K562 (cell line): ENCODE data around the gene ZNF778. TPM values are rescaled to one million over a fixed set of nuclear protein-coding genes. Genes with fewer than 3 reads are reported as not detected.

ENCODE experiments used
- ATAC-seq: fragments of 200-7000 bp; cut with Tn5 transposase; 3 replicates; pipeline ENCODE4 v1.9.1; 2020; ENCODE audit warnings: moderate library complexity
- BruUV-seq: library from RNA; stranded (reverse); fragments of 400-500 nt; replicated peaks from 2 replicates; lab custom pipeline; 2021; lab: Mats Ljungman, UMichigan
- CTCF ChIA-PET: fragments of 300-600 bp; formaldehyde crosslinking; extraction: SDS; loops from one replicate; lab custom pipeline; 2021; ENCODE audit warnings: low intra/inter-chr PET ratio; lab: Yijun Ruan, JAX
- POLR2A ChIA-PET: fragments of 300-600, 350-650 bp; sonication (Branson Sonifier 250); formaldehyde crosslinking; extraction: SDS; loops from one replicate; lab custom pipeline; 2021; ENCODE audit warnings: antibody characterized with exemption, inconsistent platforms; lab: Yijun Ruan, JAX
- DNase-seq, 4 experiments: peaks; one replicate each; pipeline versions ENCODE4 v3.0.0 to v3.0.0-alpha.2; 2011 to 2018; ENCODE audit warnings: low spot score in 3 of 4, mixed read lengths in 3 of 4; ENCODE audit errors: extremely low read depth in 1 of 4
- FAIRE-seq: peaks from 2 replicates; lab custom pipeline; 2011; peaks lifted over from hg19 to GRCh38; lab: Jason Lieb, UNC
- H2AFZ ChIP-seq: 2 replicates; pipeline ENCODE4 v1.6.0; 2011; ENCODE audit warnings: low read depth, low read length, control low read depth, inconsistent platforms
- H3K27ac ChIP-seq: fragments of 200-600 bp; 3 replicates; pipeline ENCODE4 v1.8.0; 2011; ENCODE audit warnings: low read depth, mild to moderate bottlenecking, control low read depth, inconsistent platforms, low read length, moderate library complexity, mixed read lengths; ENCODE audit errors: extremely low read depth
- H3K27me3 ChIP-seq, 2 experiments: fragments of 300-600 bp in 1 of 2; 2 replicates in 1 of 2; 3 replicates in 1 of 2; pipeline versions ENCODE4 v1.6.0 to v1.8.0; 2011; ENCODE audit warnings: inconsistent platforms in 2 of 2, low read length in 2 of 2, mild to moderate bottlenecking in 1 of 2, mixed read lengths in 1 of 2, moderate library complexity in 1 of 2; ENCODE audit not compliant: control insufficient read depth in 2 of 2, insufficient read depth in 2 of 2
- H3K36me3 ChIP-seq: fragments of 300-600 bp; 3 replicates; pipeline ENCODE4 v1.8.0; 2011; ENCODE audit warnings: mild to moderate bottlenecking, low read length, inconsistent platforms; ENCODE audit not compliant: control insufficient read depth, insufficient read depth
- H3K4me1 ChIP-seq, 2 experiments: fragments of 200-600 bp in 1 of 2; replicated peaks in 1 of 2; 2 replicates in 1 of 2; 3 replicates in 1 of 2; pipeline versions ENCODE4 v1.5.1 to v1.8.0; 2011; ENCODE audit warnings: inconsistent platforms in 2 of 2, low read length in 2 of 2, mild to moderate bottlenecking in 1 of 2, mixed read lengths in 1 of 2, moderate library complexity in 1 of 2; ENCODE audit not compliant: control insufficient read depth in 2 of 2, insufficient read depth in 2 of 2
- H3K4me2 ChIP-seq: 2 replicates; pipeline ENCODE4 v1.6.1; 2011; ENCODE audit warnings: low read length, control low read depth, inconsistent platforms, mixed read lengths; ENCODE audit not compliant: insufficient read depth
- H3K4me3 ChIP-seq: fragments of 200-600 bp; sonication (generic), shearing (Covaris generic); 2 replicates; pipeline ENCODE4 v1.5.1; 2016; ENCODE audit warnings: control low read depth, inconsistent platforms
- H3K79me2 ChIP-seq: fragments of 200-600 bp; 3 replicates; pipeline ENCODE4 v1.8.0; 2011; ENCODE audit warnings: low read length, inconsistent platforms; ENCODE audit not compliant: control insufficient read depth, insufficient read depth
- H3K9ac ChIP-seq, 2 experiments: 2 replicates each; pipeline versions ENCODE4 v1.6.0 to v1.6.1; 2011; ENCODE audit warnings: low read depth in 2 of 2, low read length in 2 of 2, control low read depth in 1 of 2, inconsistent platforms in 1 of 2, mild to moderate bottlenecking in 1 of 2, mixed read lengths in 1 of 2; ENCODE audit not compliant: insufficient read depth in 1 of 2
- H3K9me1 ChIP-seq: one replicate; pipeline ENCODE4 v1.6.0; 2011; ENCODE audit warnings: inconsistent platforms, mild to moderate bottlenecking, low read length, moderate library complexity; ENCODE audit not compliant: control insufficient read depth, insufficient read depth
- H3K9me3 ChIP-seq: replicated peaks from 2 replicates; pipeline ENCODE4 v1.5.1; 2011; ENCODE audit warnings: low read depth, low read length, inconsistent platforms; ENCODE audit not compliant: control insufficient read depth, insufficient read depth
- H4K20me1 ChIP-seq: replicated peaks from 2 replicates; pipeline ENCODE4 v1.6.1; 2011; ENCODE audit warnings: low read length, inconsistent platforms, mixed read lengths; ENCODE audit not compliant: control insufficient read depth, insufficient read depth
- ETV5 ChIP-seq: sonication (generic); formaldehyde crosslinking; IDR thresholded peaks from 2 replicates; pipeline ENCODE4 v1.4.0; 2020; ENCODE audit warnings: low read depth, mild to moderate bottlenecking, missing genetic modification reagents
- NFRKB ChIP-seq: fragments of 450-650 bp; IDR thresholded peaks from 2 replicates; pipeline ENCODE4 v1.6.1; 2016; ENCODE audit warnings: low read depth
- RFX7 ChIP-seq: fragments of 250-450 bp; sonication (Bioruptor Pico); IDR thresholded peaks from 2 replicates; pipeline ENCODE4 v1.5.1; 2021; ENCODE audit warnings: mild to moderate bottlenecking
- TOE1 ChIP-seq, 2 experiments: fragments of 450-650 bp in 1 of 2; sonication (generic) in 1 of 2; formaldehyde crosslinking in 1 of 2; IDR thresholded peaks; 2 replicates each; pipeline versions ENCODE4 v1.7.1 to v1.8.0; 2016 to 2022; ENCODE audit warnings: borderline replicate concordance in 2 of 2, mild to moderate bottlenecking in 2 of 2, antibody characterized with exemption in 1 of 2, inconsistent platforms in 1 of 2, low read depth in 1 of 2, missing genetic modification reagents in 1 of 2, moderate library complexity in 1 of 2
- USF1 ChIP-seq: sonication (generic); formaldehyde crosslinking; IDR thresholded peaks from 2 replicates; pipeline ENCODE4 v1.9.0; 2022; ENCODE audit warnings: mild to moderate bottlenecking, missing genetic modification reagents
- USF2 ChIP-seq: sonication (generic); formaldehyde crosslinking; IDR thresholded peaks from 2 replicates; pipeline ENCODE4 v1.5.0; 2020; ENCODE audit warnings: missing genetic modification reagents
- ZFP36 ChIP-seq: fragments of 150-350 bp; IDR thresholded peaks from 2 replicates; pipeline ENCODE4 v1.6.1; 2018; ENCODE audit warnings: low read length, low read depth; ENCODE audit not compliant: partially characterized antibody
- ZNF280A ChIP-seq: fragments of 450-650 bp; IDR thresholded peaks from 2 replicates; pipeline ENCODE4 v1.6.1; 2018; ENCODE audit warnings: mild to moderate bottlenecking, low read depth; ENCODE audit not compliant: partially characterized antibody
- ZNF316 ChIP-seq: fragments of 450-650 bp; IDR thresholded peaks from 2 replicates; pipeline ENCODE4 v1.6.1; 2016
- ZNF586 ChIP-seq: fragments of 450-650 bp; formaldehyde crosslinking; conservative IDR thresholded peaks from 2 replicates; pipeline ENCODE4 v1.4.0; 2020; ENCODE audit warnings: mild to moderate bottlenecking, moderate library complexity
- WGBS: fragments of 100-300 bp; shearing (Covaris generic); methylation state at CpG from one replicate; pipeline ENCODE4 v1.1.6; 2016; ENCODE audit warnings: low coverage, mixed read lengths; ENCODE audit not compliant: insufficient coverage; ENCODE audit errors: missing lambda C conversion rate; 5-methylcytosine and 5-hydroxymethylcytosine counted together
- in situ Hi-C: fragments of 300-500 bp; cut with MboI; formaldehyde crosslinking; loops from 4 replicates; pipeline ENCODE4 v1.15.0; 2018; ENCODE audit warnings: inconsistent platforms, mixed read lengths
- intact Hi-C: fragments of 100-400 bp; cut with micrococcal nuclease; formaldehyde crosslinking; loops from 2 replicates; pipeline ENCODE4 v1.14.2; 2022
- polyA plus RNA-seq, 8 experiments: library from polyadenylated mRNA; depleted of rRNA in 4 of 8; stranded (reverse) in 5 of 8; unstranded in 3 of 8; fragments of >200 nt; fragmentation: Nextera tagmentation in 2 of 8; fragmentation: Illumina TruSeq in 1 of 8; extraction: Ambion mirVana in 2 of 8; extraction: Trizol in 1 of 8; gene quantifications; 2 replicates each; pipeline versions ENCODE4 v1.2.1 to v1.2.3, GENCODE V29; 2011 to 2014; ENCODE audit warnings: inconsistent platforms in 1 of 8, missing spikeins in 1 of 8
- total RNA-seq, 7 experiments: library from RNA; depleted of rRNA in 6 of 7; stranded (reverse); fragments of >200 nt in 6 of 7; fragmentation: Illumina TruSeq in 2 of 7; extraction: Trizol in 2 of 7; gene quantifications; 2 replicates each; pipeline versions ENCODE4 v1.2.1 to v1.2.3, GENCODE V29; 2011 to 2021; ENCODE audit warnings: low replicate concordance in 1 of 7
- TF ChIP-seq, protein P1 (sequence below): sonication (generic); formaldehyde crosslinking; IDR thresholded peaks from 2 replicates; pipeline ENCODE4 v1.4.0; 2020; ENCODE audit warnings: mild to moderate bottlenecking, missing genetic modification reagents

Gene ZNF778
- total and polyA plus RNA-seq, 9 of the 15 experiments (the other 6 are each of a cell fraction or from before 2014, with no cell fraction given): 0.70 to 60.6 (median 7.5) TPM

GRCh38 chr16:89174877-89175276 lies 42.6 kb upstream of the ZNF778 start (continued):
- no peak for TF ChIP-seq ZNF280A
- no peak for TF ChIP-seq NFRKB
- TF ChIP-seq, protein P1, sequence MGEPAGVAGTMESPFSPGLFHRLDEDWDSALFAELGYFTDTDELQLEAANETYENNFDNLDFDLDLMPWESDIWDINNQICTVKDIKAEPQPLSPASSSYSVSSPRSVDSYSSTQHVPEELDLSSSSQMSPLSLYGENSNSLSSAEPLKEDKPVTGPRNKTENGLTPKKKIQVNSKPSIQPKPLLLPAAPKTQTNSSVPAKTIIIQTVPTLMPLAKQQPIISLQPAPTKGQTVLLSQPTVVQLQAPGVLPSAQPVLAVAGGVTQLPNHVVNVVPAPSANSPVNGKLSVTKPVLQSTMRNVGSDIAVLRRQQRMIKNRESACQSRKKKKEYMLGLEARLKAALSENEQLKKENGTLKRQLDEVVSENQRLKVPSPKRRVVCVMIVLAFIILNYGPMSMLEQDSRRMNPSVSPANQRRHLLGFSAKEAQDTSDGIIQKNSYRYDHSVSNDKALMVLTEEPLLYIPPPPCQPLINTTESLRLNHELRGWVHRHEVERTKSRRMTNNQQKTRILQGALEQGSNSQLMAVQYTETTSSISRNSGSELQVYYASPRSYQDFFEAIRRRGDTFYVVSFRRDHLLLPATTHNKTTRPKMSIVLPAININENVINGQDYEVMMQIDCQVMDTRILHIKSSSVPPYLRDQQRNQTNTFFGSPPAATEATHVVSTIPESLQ: no peak
- TF ChIP-seq ETV5 (CRISPR knock-in tag): no peak

- ChIA-PET CTCF (interaction anchor here (0.7 kb wide), 1 partner anchor 8 kb away, joined by 3 read pairs; no protein-coding TSS in a partner anchor), POLR2A (no interaction called here)
- intact Hi-C loops (no loop called here), in situ Hi-C loops (no loop called here)
- H3K9ac ChIP-seq: peak overlapping the region in 1 of 2 experiments; percentile 9; a peak in 1 of 4 replicates
- no peak for ATAC-seq
- no peak overlapping the region for H3K4me2 ChIP-seq
- peaks cover 9 to 90% of the 10 kb centered on the region in 2 experiments; a peak in 4 of 5 replicates for H3K4me1 ChIP-seq
- FAIRE-seq: peak; percentile 54
- no peaks in the 10 kb centered on the region for H3K9me3 ChIP-seq
- H3K4me3 ChIP-seq: no peak overlapping the region
- no peak overlapping the region for H3K27ac ChIP-seq
- no peak overlapping the region for H2AFZ ChIP-seq
- BruUV-seq: no TSS peak
- H3K36me3 ChIP-seq: no peaks in the 10 kb centered on the region
- no peaks in the 10 kb centered on the region for H3K79me2 ChIP-seq
- DNase-seq: no peak
- H3K9me1 ChIP-seq: no peaks in the 10 kb centered on the region
- 21% methylated on average over 16 of the region's 20 CpGs for WGBS
- H3K27me3 ChIP-seq: peaks cover 0 to 47% of the 10 kb centered on the region in 2 experiments; a peak in 2 of 5 replicates
- no peaks in the 10 kb centered on the region; the same call in 1 of the 2 replicates for H4K20me1 ChIP-seq
- peak; percentile 90 for TF ChIP-seq USF1 (CRISPR knock-in tag)
- peak; percentile 49; the same call in 1 of the 2 replicates for TF ChIP-seq TOE1 (IDR thresholded peaks at IDR 0.05; ENCODE audit: borderline replicate concordance)
- TF ChIP-seq TOE1 (CRISPR knock-in tag; IDR thresholded peaks at IDR 0.05; ENCODE audit: borderline replicate concordance, low read depth): no peak
- TF ChIP-seq ZFP36: peak; percentile 69
- TF ChIP-seq USF2 (CRISPR knock-in tag): peak; percentile 80
- no peak for TF ChIP-seq ZNF586 (CRISPR knock-in tag)
- no peak for TF ChIP-seq ZNF316
- no peak for TF ChIP-seq RFX7 (CRISPR knock-in tag)
Measured at GRCh38 chr16:89175280-89176146, 42.0 kb upstream of the ZNF778 start.
